GM10847 (cell line): ENCODE measurements around the gene UGT2B10.
"Not testable (repeated sequence)": the region's sequence is repeated elsewhere in the genome, so short reads cannot be mapped to it uniquely, and the experiment has no call there.

Experiments
- POLR2A ChIP-seq: IDR thresholded peaks from 2 replicates; pipeline ENCODE4 v1.6.1; 2011; ENCODE audit not compliant: insufficient read length; ENCODE audit errors: extremely low read depth

Gene UGT2B10

DNA sequence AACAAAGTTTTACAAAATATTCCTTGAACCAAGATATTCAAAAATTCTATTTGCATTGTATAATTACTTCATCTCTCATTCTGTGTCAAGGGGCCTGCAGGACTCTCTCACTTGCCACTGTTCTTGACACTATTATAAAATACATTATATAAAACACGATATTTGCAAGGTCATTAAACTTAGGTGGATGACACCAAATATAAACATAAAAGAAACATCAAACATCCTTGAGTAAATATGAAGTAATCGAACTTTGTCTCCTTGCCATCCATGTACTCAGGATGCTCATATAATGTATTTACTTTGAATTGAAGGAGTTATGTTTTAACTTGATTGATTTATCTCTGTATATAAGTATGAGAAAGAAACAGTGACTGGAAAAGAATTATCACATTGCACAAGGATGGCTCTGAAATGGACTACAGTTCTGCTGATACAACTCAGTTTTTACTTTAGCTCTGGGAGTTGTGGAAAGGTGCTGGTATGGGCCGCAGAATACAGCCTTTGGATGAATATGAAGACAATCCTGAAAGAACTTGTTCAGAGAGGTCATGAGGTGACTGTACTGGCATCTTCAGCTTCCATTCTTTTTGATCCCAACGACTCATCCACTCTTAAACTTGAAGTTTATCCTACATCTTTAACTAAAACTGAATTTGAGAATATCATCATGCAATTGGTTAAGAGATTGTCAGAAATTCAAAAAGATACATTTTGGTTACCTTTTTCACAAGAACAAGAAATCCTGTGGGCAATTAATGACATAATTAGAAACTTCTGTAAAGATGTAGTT is at the start of gene UGT2B10:
UGT2B10 (plus strand) TSS at position 378 of the 793 bp plus-strand sequence; CDS start at position 404, 26 bp downstream.
- not testable (repeated sequence) for TF ChIP-seq POLR2A

DNA sequence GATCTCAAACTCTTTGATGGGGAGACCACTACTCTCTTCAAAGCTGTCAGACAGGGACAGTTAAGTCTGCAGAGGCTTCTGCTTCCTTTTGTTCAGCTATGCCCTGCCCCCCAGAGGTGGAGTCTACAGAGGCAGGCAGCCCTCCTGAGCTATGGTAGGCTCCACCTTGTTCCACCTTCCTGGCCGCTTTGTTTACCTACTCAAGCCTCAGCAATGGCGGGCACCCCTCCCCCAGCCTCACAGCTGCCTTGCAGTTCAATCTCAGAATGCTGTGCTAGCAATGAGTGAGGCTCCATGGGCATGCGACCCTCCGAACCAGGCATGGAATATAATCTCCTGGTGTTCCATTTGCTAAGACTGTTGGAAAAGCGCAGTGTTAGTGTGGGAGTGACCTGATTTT is 42.1 kb upstream of the UGT2B10 start:
- no peak for TF ChIP-seq POLR2A

DNA sequence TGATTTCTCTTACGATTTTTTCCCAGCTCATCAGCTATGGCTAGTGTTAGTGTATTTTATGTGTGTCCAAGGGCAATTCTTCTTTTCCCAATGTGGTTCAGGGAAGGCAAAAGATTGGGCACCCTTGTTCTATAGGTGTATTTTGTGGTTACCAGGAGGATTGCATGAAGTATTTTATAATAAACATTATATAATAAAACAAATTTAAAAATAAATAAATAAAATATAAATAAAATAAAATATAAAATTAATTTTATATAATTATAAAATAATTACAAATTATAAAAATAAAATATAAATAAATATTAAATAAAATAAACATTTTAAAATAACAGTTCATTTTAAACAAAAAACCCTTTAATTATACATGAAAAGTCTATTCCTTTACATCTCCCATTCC is 35.6 kb upstream of the UGT2B10 start:
- TF ChIP-seq POLR2A: no peak

- TF ChIP-seq POLR2A: no peak
These were observed 18.7 kb upstream of the UGT2B10 start for GRCh38 chr4:68797048-68797447.

DNA sequence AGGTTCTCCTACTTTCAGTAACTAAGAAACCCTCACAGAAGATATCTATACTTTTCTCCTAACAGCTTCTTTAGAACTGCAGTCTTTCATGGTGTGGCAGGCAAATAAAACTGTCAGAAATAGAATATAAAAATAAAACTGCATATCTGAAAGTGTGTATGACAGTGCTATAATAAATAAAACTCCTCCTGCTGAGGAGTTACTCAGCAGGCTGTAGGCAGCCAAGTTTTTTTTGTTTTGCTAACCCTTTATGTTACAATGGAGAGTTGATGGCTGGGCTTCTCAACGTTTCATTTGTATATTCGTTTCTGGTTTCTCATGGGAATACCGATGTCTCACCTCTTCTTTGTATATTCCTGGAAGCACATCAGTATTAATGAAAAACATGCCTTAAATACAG is 18.2 kb upstream of the UGT2B10 start:
- TF ChIP-seq POLR2A: no peak

- no peak for TF ChIP-seq POLR2A
These were observed 12.8 kb upstream of the UGT2B10 start for GRCh38 chr4:68803013-68803412.

DNA sequence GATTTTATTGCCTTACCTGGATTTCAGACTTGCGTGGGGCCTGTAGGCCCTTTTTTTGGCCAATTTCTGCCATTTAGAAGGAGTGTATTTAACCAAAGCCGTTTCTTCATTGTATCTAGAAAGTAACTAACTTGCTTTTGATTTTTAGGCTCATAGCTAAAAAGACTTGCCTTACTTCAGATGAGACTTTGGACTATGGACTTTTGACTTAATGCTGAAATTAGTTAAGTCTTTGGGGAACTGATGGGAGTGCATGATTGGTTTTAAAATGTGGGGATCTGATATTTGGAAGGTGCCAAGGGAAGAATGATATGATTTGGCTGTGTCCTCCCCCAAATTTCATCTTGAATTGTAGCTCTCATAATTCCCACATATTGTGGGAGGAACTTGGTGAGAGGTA is 7.7 kb upstream of the UGT2B10 start:
- no peak for TF ChIP-seq POLR2A

- no peak for TF ChIP-seq POLR2A
These were observed 4.9 kb upstream of the UGT2B10 start for GRCh38 chr4:68810919-68811318.

- TF ChIP-seq POLR2A: no peak
These were observed 1.6 kb downstream of the UGT2B10 start for GRCh38 chr4:68817386-68817785.

GRCh38 chr4:68831642-68832041 is 15.8 kb downstream of the UGT2B10 start:
- no peak for TF ChIP-seq POLR2A

DNA sequence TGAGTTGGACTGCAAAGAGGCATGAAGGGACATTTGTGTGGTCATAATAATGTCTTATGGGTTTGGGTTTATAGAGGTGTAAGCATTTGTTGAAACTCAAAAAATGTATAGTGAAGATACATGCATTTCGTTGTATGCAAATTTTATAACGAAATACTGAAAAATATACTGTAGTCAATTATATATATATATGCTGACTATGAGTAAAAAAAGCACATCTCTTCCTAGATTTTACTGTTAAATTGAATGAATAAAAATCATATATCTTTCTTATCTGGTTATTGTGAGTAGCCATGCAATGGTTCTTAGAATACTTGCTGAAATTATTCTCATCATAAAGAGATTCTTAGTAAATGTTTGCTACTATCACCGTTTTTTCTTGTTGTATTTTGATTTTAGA is 34.5 kb downstream of the UGT2B10 start:
- no peak for TF ChIP-seq POLR2A

GRCh38 chr4:68855771-68856170 is 40.0 kb downstream of the UGT2B10 start:
- TF ChIP-seq POLR2A: no peak

- TF ChIP-seq POLR2A: no peak
These were observed 42.2 kb downstream of the UGT2B10 start for GRCh38 chr4:68858039-68858438.

- TF ChIP-seq POLR2A: no peak
These were observed 43.9 kb downstream of the UGT2B10 start for GRCh38 chr4:68859655-68860054.

GRCh38 chr4:68861057-68861456 is 45.3 kb downstream of the UGT2B10 start:
- no peak for TF ChIP-seq POLR2A

DNA sequence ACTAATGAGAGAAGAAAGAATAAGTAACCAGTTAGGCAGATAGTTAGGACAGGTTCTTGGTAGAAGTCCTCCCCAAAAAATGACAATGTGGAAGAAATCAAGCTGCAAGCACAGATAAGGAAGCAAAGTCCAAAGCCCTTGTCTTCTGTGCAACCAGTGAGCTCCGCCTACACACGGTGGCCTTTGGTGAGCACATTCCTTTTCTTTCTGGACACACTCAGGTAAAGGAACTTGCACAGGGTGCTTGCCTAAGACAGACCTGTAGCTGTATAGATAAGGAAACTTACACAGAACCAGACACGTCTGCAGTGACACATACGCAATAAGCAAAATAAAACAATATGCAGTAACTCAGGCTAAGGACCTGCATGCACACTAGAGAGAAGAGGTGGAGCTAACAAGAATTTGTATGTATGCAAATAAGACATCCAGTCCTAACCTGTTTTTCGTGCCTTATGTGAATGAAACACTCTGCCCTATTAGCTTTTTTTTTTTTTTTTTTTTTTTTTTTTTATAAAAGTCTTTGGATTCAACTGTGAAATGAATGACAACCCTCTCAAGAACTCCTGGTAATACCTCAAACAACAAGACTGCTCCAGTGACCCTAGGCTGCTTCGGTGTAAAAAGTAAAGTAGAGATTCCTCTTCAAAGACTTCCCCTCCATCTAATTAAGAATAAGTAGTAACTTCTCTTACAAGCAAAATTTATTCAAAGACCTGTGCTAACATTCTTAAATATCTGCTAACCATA is 48.8 kb downstream of the UGT2B10 start:
- TF ChIP-seq POLR2A: no peak

- no peak for TF ChIP-seq POLR2A
These were observed 49.4 kb downstream of the UGT2B10 start for GRCh38 chr4:68865188-68865638.

- TF ChIP-seq POLR2A: no peak
These were observed 50.0 kb downstream of the UGT2B10 start for GRCh38 chr4:68865760-68866159.
